Smooth muscle cell of the pulmonary artery (primary cell): ENCODE results near the gene RAB20. TPM values are rescaled to one million over a fixed set of nuclear protein-coding genes. Genes with fewer than 3 reads are reported as not detected.

Source experiments
- total RNA-seq: library from RNA; depleted of rRNA; stranded (reverse); fragments of >200 nt; gene quantifications from 2 replicates; pipeline ENCODE4 v1.2.3, GENCODE V29; 2014

Gene RAB20, protein sequence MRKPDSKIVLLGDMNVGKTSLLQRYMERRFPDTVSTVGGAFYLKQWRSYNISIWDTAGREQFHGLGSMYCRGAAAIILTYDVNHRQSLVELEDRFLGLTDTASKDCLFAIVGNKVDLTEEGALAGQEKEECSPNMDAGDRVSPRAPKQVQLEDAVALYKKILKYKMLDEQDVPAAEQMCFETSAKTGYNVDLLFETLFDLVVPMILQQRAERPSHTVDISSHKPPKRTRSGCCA
- 14.8 and 15.6 TPM in 2 replicates for total RNA-seq

GRCh38 chr13:110561344-110562035 lies at the start of gene RAB20:
TSS of gene RAB20 (minus strand) at chr13:110561722. CDS start at chr13:110561519, 203 bp downstream.

Other genes with a start within 250 kb of the RAB20 start
- gene NAXD, start 53.8 kb upstream of the RAB20 start, total RNA-seq = 25.7 and 26.1 TPM in 2 replicates
- gene CARS2, start 144.4 kb upstream of the RAB20 start, total RNA-seq = 54.9 and 74.8 TPM in 2 replicates
- gene ING1, start 152.0 kb upstream of the RAB20 start, total RNA-seq = 11.7 and 14.3 TPM in 2 replicates